ENCODE measurements around the gene EYA2. TPM values are rescaled to one million over a fixed set of nuclear protein-coding genes. Genes with fewer than 3 reads are reported as not detected.

EYA2 gene
- total RNA-seq, 2 donors from 2014 or later, result 3.0 to 5.1 TPM

GRCh38 chr20:46893877-46894578 lies 615 bp upstream of the EYA2 start:
- intact Hi-C loops (cut with DNase I), result no loop called here
- DNase-seq (no peak), ATAC-seq (no peak)

- ATAC-seq, result peak; percentile 18 to 35
- intact Hi-C loops (cut with DNase I), result no loop called here
- DNase-seq, result no peak
These were observed 595 bp downstream of the EYA2 start for GRCh38 chr20:46894971-46895905.

DNA sequence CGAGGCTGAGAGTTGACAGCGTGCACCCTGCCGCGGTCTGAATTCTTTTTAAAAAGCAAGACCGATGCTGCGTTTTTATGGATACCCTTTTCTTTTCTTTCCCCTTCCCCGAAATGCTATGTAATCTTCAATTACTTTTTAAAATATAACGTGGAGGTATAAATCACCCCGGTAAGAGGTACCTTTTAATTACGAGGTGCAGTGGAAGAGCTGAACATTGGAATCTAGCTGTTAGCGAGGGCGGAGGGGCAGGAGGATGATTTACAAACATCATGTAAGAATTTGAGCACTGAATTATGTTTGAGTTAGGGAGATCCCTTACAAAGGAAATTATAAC lies 1.2 kb downstream of the EYA2 start:
- DNase-seq, result no peak
- intact Hi-C loops (cut with DNase I), result no loop called here
- ATAC-seq, result no peak

DNA sequence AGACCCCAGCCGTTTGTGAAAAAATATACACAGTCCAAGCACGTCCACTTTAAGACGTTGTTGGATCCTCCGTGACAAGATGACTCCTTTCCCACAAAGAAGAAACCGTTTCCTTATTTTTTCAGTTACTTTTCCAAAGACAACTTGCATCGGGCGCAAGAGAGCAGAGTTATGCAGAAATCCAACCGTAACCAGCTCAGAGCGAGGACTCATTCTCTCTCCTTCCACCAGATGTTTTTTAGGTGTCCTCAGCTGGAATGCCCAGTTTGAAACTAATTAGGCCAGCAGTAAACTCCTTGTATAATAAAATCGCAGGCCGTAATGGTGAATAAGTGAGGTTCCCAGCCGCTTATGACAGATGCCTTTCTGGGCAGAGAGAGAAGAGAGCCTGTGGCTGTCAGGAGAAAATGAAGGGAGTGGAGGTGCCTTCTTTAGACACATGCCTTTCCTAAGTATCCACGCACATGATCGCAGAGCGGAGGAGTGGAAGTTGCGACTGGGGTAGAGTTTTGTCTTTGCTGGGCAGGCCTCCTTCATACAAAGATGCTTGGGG lies 2.8 kb downstream of the EYA2 start:
- ATAC-seq (no peak), DNase-seq (no peak)
- intact Hi-C loops (cut with DNase I), result no loop called here

GRCh38 chr20:46898423-46898822 lies 3.8 kb downstream of the EYA2 start:
- no peak for ATAC-seq
- intact Hi-C loops (cut with DNase I), result no loop called here
- DNase-seq, result no peak

DNA sequence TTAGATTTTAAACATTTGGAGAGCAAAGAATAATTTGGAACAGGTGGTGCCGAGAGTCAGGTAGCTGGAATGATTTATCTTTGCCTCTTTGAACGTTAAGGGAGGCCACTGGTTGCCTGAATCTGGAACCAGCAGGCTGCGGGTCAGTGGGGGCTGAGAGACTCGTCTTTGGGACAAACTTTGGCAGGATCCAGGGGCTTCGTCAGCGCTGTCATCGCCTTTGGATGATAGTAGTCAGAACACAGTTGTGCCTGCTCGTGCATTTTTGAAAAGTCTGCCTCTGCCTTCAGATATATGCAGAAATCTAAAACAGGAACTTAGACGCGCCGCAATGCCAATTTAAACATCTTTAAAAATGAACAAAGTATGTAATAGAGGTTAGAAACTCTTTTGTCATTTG lies 5.0 kb downstream of the EYA2 start:
- intact Hi-C loops (cut with DNase I), result no loop called here
- DNase-seq (peak; percentile 59), ATAC-seq (peak; percentile 60 to 73)

GRCh38 chr20:46900086-46900485 lies 5.4 kb downstream of the EYA2 start:
- peak; percentile 20 to 46 for ATAC-seq
- intact Hi-C loops (cut with DNase I), result no loop called here
- DNase-seq, result no peak

GRCh38 chr20:46900826-46901225 lies 6.2 kb downstream of the EYA2 start:
- ATAC-seq, result no peak
- DNase-seq, result no peak
- intact Hi-C loops (cut with DNase I), result no loop called here

GRCh38 chr20:46901638-46902037 lies 7.0 kb downstream of the EYA2 start:
- intact Hi-C loops (cut with DNase I), result no loop called here
- no peak for ATAC-seq
- no peak for DNase-seq

GRCh38 chr20:46903256-46903655 lies 8.6 kb downstream of the EYA2 start:
- DNase-seq, result no peak
- intact Hi-C loops (cut with DNase I), result no loop called here
- ATAC-seq, result no peak

GRCh38 chr20:46903937-46904336 lies 9.3 kb downstream of the EYA2 start:
- intact Hi-C loops (cut with DNase I), result no loop called here
- ATAC-seq, result no peak

GRCh38 chr20:46905364-46906125 lies 10.9 kb downstream of the EYA2 start:
- peak; percentile 36 for DNase-seq
- peak; percentile 22 to 63 for ATAC-seq
- intact Hi-C loops (cut with DNase I), result no loop called here

More at GRCh38 chr20:46903937-46904336, 9.3 kb downstream of the EYA2 start:
- DNase-seq, result no peak

DNA sequence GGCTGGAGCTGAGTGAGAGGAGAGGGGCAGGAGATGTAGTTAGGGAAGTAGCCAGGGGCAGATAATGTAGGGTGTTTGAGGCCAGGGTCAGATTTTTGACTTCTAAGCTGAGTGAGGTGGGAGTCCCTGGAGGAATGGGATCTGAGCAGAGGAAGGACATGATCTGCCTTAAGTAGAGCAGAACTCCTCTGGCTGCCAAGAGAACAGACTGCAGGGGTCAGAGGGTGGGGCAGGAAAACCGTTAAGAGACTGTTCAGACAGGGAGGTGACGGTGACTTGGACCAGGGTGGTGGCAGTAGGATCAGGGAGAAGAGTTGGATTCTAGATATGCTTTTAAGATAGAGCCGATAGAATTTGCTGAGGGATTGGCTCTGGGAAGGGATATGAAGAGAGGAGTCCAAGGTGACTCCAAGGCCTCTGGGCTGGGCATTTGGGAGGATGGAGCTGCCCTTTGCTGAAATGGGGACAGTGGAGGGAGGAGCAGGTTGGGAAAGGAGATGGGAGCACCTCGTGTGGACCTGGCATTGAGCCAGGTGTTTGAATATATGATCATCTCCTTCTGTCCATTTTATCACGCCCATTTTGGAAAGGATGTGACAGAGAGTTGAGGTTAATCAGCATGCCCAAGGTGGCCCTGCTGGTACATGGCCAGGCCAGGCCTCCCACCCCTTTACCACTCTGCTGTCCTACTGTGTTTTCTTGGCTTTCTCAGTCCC lies 18.8 kb downstream of the EYA2 start:
- intact Hi-C loops (cut with DNase I), result no loop called here
- ATAC-seq, result no peak
- no peak for DNase-seq

DNA sequence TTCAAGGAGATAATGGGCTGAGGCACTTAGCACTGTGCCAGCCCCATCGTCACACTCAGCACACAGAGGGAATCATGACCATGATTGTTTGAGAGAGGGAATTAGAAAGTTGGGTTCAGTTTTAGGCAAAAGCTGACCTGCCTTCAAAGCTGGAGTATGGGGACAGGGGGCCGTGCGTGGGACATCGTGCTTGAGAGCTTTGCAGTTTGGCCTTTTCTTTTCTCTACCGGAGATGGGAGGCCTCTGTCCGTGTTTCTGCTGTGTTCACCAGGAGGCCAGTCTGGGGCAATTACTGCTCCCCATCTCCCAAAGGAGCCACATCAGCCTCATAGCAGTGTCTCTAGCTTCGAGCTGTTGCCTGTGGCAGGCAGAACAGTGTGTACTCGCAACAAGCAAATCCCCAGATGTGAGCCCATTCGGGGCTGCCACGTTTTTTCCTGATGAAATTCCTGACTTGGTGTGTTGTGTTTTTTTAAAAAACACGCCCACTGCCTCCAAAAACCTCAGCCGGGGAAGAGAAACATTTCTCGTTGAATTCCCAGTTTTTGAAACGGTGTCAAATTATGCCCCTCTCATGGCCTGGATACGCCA lies 20.2 kb downstream of the EYA2 start:
- intact Hi-C loops (cut with DNase I), result no loop called here
- DNase-seq (peak; percentile 36), ATAC-seq (peak; percentile 23 to 84)

DNA sequence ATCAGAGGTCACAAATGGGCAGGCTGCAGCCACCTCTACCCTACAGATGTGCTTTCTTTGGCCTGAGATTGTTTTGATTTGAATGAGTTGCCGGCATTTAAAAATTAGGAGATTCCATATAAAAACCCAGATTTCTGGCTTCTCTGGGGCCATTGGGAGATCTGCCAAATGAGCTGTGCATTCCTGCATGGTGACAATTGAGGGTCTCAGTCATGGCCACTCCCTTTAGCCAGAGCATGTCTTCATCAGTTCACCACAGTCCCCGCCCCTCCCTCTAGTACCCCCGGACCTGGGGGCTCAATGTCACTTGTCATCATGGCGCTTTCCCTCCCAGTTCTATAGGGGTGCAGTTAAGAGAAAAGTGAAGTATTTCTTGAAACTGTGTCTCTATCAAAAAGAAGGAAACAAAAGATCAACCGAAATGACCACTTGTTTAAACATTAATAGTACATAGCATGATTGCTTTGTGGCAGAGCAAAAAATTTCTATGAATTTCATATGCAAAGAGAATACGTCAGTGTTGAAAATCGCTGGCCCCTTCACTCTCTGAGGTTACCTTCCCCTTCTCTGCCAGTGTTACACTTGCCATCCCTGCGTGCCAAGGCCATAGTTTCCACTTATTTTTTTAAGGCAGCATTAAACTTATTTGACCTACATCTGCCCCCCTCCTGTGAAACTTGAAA lies 21.1 kb downstream of the EYA2 start:
- ATAC-seq (no peak), DNase-seq (no peak)
- intact Hi-C loops (cut with DNase I), result no loop called here

DNA sequence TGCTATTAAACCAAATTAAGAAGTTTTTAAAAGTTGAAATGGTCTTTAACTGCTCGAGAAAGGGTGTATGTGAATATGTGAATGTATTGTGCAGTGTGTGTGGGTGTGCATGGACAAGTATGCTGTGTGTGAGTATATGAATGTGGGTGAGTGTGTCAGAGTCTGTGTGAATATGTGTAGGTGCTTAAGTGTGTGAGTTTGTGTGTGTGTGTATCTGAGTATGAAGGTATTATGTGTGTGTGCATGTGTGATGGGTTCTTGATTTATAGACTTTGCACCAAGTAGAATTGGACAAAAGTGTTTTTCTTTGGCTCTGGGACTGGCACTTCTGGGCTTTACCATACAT lies 21.6 kb downstream of the EYA2 start:
- intact Hi-C loops (cut with DNase I), result no loop called here
- ATAC-seq, result no peak
- DNase-seq, result no peak

DNA sequence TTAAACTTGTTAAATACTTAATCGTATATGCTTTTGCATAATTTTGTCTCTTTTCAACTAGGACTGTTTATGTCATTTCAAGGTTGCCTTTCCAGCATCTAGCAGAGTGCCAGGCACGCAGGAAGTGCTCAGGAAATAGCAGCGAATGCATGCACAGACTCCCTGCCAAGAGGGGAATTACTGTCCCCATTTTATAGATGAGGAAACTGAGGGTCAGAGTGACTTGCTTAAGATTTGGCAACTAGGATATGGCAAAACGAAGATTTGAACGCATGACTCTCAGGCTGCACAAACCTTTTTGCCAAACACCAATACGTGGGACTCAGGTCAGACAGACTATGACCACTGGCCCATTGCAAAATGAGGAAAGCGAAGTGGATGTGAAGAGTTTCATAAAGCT lies 22.5 kb downstream of the EYA2 start:
- ATAC-seq, result no peak
- DNase-seq, result no peak
- intact Hi-C loops (cut with DNase I), result no loop called here

DNA sequence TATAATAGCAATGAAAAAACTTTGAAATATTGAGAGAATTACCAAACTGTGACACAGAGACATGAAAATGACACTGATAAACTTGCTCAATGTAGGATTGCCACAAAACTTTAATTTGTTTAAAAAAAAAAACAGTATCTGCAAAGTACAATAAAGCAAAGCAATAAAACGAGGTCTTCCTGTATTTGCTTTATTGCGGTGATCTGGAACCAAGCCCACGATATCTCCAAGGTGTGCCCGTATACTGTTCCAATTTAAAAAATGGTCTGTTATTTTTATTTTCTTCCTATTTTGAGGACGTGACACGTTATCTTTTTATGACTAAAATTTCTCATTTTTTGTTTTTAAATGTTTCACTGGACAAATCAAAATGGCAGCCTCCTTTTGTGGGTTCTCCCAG lies 25.5 kb downstream of the EYA2 start:
- intact Hi-C loops (cut with DNase I), result no loop called here
- ATAC-seq, result no peak

More for the DNA sequence above, 25.5 kb downstream of the EYA2 start:
- no peak for DNase-seq

Measured in left cardiac atrium (tissue), 4 donors.